Ovary (tissue), 3 donors: ENCODE results near the gene METTL6.

Experiments used
- EP300 ChIP-seq: sonication (generic); formaldehyde crosslinking; IDR thresholded peaks from one replicate; pipeline ENCODE4 v1.6.1; 2017; ENCODE audit warnings: antibody characterized with exemption
- POLR2A ChIP-seq: fragments of 450-650 bp; IDR thresholded peaks from one replicate; pipeline ENCODE4 v1.6.1; 2017; ENCODE audit warnings: antibody characterized with exemption, mild to moderate bottlenecking, moderate library complexity
- TF ChIP-seq, protein P1 (sequence below), 3 donors: fragments of 450-650 bp in 2 of 3; fragments of 200-600 bp in 1 of 3; IDR thresholded peaks; one replicate each; pipeline versions ENCODE4 v1.5.1 to v1.8.0; 2016 to 2022; ENCODE audit warnings: antibody characterized with exemption in 3 of 3, mild to moderate bottlenecking in 1 of 3
- donor health status: DM: no; HTN: no; CAD: no.

DNA sequence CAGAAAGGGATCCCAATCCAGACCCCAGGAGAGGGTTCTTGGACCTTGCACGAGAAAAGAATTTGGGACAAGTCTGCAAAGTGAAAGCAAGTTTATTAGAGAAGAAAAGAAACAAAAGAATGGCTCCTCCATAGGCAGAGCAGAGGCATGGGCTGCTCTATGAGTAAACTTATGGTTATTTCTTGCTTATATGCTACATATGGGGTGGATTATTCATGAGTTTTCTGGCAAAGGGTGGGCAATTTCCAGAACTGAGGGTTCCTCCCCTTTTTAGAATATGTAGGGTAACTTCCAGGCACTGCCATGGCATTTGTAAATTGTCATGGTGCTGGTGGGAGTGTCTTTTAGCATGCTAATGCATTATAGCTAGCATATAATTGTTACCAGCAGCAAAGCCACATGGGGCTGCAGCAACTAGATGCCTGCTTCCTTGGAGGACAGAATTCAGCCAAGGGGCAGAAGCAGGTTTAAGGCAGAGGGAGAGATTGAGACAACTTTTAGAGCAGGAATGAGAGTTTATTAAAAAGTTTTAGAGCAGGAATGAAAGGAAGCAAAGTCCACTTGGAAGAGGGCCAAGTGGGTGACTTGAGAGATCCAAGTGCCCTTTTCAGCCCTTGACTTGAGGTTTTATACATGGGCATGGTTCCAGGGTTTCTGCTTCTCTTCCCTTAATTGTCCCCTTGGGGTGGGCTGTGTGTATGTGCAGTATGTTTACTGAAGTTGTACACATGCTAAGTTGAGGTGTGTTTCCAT lies 41.3 kb downstream of the METTL6 start:
- TF ChIP-seq, protein P1, sequence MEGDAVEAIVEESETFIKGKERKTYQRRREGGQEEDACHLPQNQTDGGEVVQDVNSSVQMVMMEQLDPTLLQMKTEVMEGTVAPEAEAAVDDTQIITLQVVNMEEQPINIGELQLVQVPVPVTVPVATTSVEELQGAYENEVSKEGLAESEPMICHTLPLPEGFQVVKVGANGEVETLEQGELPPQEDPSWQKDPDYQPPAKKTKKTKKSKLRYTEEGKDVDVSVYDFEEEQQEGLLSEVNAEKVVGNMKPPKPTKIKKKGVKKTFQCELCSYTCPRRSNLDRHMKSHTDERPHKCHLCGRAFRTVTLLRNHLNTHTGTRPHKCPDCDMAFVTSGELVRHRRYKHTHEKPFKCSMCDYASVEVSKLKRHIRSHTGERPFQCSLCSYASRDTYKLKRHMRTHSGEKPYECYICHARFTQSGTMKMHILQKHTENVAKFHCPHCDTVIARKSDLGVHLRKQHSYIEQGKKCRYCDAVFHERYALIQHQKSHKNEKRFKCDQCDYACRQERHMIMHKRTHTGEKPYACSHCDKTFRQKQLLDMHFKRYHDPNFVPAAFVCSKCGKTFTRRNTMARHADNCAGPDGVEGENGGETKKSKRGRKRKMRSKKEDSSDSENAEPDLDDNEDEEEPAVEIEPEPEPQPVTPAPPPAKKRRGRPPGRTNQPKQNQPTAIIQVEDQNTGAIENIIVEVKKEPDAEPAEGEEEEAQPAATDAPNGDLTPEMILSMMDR (IDR thresholded peaks at IDR 0.05): no peak
- TF ChIP-seq POLR2A: no peak
- TF ChIP-seq EP300: no peak
